DOHH2 (cell line): ENCODE data around the gene TREX2.

ENCODE experiments used
- H3F3A ChIP-seq: fragments of 200-600 bp; sonication (generic), shearing (Covaris generic); 2 replicates; pipeline ENCODE4 v1.6.0; 2016; ENCODE audit warnings: antibody characterized with exemption, mild to moderate bottlenecking; ENCODE audit not compliant: control insufficient read depth, insufficient read depth
- H3K27ac ChIP-seq: fragments of 200-600 bp; sonication (generic); 2 replicates; pipeline ENCODE4 v1.5.1; 2014; ENCODE audit warnings: low read depth, mild to moderate bottlenecking, low read length, moderate library complexity
- H3K27me3 ChIP-seq: fragments of 200-600 bp; sonication (generic); 2 replicates; pipeline ENCODE4 v1.6.1; 2014; ENCODE audit warnings: mild to moderate bottlenecking, low read length, mixed read lengths; ENCODE audit not compliant: control insufficient read depth
- H3K36me3 ChIP-seq: fragments of 200-600 bp; sonication (generic); 2 replicates; pipeline ENCODE4 v1.6.1; 2014; ENCODE audit warnings: mild to moderate bottlenecking, low read length, moderate library complexity, mixed read lengths; ENCODE audit not compliant: control insufficient read depth
- H3K4me1 ChIP-seq: fragments of 200-600 bp; sonication (generic); 2 replicates; pipeline ENCODE4 v1.6.1; 2014; ENCODE audit warnings: mild to moderate bottlenecking, low read length, mixed read lengths; ENCODE audit not compliant: control insufficient read depth
- H3K4me2 ChIP-seq: fragments of 200-600 bp; sonication (generic); 2 replicates; pipeline ENCODE4 v1.6.0; 2014; ENCODE audit warnings: mild to moderate bottlenecking, low read length, moderate library complexity
- H3K4me3 ChIP-seq: fragments of 200-600 bp; sonication (generic); 2 replicates; pipeline ENCODE4 v1.5.1; 2014; ENCODE audit warnings: mild to moderate bottlenecking, low read length, mixed read lengths
- H3K79me2 ChIP-seq: fragments of 200-600 bp; sonication (generic); 2 replicates; pipeline ENCODE4 v1.6.1; 2014; ENCODE audit warnings: mild to moderate bottlenecking, low read length, mixed read lengths; ENCODE audit not compliant: control insufficient read depth
- H3K9me2 ChIP-seq: fragments of 200-600 bp; sonication (generic); replicated peaks from 2 replicates; pipeline ENCODE4 v1.6.1; 2014; ENCODE audit warnings: mild to moderate bottlenecking, low read length, mixed read lengths; ENCODE audit not compliant: control insufficient read depth
- H3K9me3 ChIP-seq: fragments of 200-600 bp; sonication (generic); 2 replicates; pipeline ENCODE4 v1.6.1; 2014; ENCODE audit warnings: antibody characterized with exemption, low read length, mixed read lengths; ENCODE audit not compliant: control insufficient read depth, insufficient read depth
- H4K20me1 ChIP-seq: fragments of 200-600 bp; sonication (generic); 2 replicates; pipeline ENCODE4 v1.6.0; 2014; ENCODE audit warnings: low read depth, mild to moderate bottlenecking, antibody characterized with exemption, low read length, moderate library complexity; ENCODE audit not compliant: control insufficient read depth, insufficient read depth
- EZH2phosphoT487 ChIP-seq: fragments of 200-600 bp; sonication (generic); IDR thresholded peaks from 2 replicates; pipeline ENCODE4 v1.6.1; 2017; ENCODE audit warnings: borderline replicate concordance, mild to moderate bottlenecking, antibody characterized with exemption, low read length, moderate library complexity, mixed read lengths
- TF ChIP-seq, protein P1 (sequence below): fragments of 200-600 bp; sonication (generic); IDR thresholded peaks from one replicate; pipeline ENCODE4 v1.5.1; 2014; ENCODE audit warnings: antibody characterized with exemption, mild to moderate bottlenecking, low read depth, low read length; ENCODE audit not compliant: poor library complexity, severe bottlenecking

Gene TREX2

DNA sequence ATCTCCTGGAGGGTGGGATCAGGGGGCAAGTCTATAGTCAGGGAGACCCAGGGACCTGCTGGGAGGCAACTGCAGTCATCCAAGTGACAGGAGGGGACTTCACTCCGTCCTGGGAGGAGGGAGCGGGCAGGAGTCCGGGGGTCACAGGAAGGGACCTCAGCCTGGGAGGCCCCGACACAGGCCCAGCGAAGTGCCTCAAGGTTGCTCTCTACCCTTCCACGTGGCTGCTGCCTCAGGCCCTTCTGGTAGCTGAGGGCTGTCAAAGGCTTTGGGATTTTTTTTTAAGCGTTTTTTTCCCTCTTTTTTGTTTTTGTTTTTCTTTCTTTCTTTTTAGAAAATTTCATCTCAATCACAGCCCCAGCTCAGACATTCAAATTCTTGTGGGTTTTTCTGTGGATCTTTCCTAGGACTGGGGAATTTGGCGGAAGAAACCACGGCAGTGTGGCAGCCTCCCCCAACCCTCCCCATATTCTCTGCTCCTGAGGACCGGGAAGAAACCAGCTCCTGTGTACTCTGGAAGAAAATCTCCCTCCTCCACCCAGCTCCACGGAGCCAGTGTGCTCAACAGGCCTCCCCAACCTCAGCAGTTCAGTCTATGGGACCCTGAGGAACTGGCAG is 25.9 kb upstream of the TREX2 start:
- no peak overlapping the region for H3K4me2 ChIP-seq
- no peaks in the 10 kb centered on the region for H3K9me3 ChIP-seq
- no peaks in the 10 kb centered on the region for H4K20me1 ChIP-seq
- no peak overlapping the region for H3K27ac ChIP-seq
- peaks cover 10% of the 10 kb centered on the region for H3K36me3 ChIP-seq
- H3K79me2 ChIP-seq: peaks cover 35% of the 10 kb centered on the region
- no peaks in the 10 kb centered on the region for H3K9me2 ChIP-seq
- peaks cover 7% of the 10 kb centered on the region for H3K4me1 ChIP-seq
- no peak overlapping the region for H3K4me3 ChIP-seq
- H3K27me3 ChIP-seq: no peaks in the 10 kb centered on the region
- TF ChIP-seq EZH2phosphoT487: no peak
- TF ChIP-seq, protein P1, sequence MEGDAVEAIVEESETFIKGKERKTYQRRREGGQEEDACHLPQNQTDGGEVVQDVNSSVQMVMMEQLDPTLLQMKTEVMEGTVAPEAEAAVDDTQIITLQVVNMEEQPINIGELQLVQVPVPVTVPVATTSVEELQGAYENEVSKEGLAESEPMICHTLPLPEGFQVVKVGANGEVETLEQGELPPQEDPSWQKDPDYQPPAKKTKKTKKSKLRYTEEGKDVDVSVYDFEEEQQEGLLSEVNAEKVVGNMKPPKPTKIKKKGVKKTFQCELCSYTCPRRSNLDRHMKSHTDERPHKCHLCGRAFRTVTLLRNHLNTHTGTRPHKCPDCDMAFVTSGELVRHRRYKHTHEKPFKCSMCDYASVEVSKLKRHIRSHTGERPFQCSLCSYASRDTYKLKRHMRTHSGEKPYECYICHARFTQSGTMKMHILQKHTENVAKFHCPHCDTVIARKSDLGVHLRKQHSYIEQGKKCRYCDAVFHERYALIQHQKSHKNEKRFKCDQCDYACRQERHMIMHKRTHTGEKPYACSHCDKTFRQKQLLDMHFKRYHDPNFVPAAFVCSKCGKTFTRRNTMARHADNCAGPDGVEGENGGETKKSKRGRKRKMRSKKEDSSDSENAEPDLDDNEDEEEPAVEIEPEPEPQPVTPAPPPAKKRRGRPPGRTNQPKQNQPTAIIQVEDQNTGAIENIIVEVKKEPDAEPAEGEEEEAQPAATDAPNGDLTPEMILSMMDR: no peak
- H3F3A ChIP-seq: no peaks in the 10 kb centered on the region

DNA sequence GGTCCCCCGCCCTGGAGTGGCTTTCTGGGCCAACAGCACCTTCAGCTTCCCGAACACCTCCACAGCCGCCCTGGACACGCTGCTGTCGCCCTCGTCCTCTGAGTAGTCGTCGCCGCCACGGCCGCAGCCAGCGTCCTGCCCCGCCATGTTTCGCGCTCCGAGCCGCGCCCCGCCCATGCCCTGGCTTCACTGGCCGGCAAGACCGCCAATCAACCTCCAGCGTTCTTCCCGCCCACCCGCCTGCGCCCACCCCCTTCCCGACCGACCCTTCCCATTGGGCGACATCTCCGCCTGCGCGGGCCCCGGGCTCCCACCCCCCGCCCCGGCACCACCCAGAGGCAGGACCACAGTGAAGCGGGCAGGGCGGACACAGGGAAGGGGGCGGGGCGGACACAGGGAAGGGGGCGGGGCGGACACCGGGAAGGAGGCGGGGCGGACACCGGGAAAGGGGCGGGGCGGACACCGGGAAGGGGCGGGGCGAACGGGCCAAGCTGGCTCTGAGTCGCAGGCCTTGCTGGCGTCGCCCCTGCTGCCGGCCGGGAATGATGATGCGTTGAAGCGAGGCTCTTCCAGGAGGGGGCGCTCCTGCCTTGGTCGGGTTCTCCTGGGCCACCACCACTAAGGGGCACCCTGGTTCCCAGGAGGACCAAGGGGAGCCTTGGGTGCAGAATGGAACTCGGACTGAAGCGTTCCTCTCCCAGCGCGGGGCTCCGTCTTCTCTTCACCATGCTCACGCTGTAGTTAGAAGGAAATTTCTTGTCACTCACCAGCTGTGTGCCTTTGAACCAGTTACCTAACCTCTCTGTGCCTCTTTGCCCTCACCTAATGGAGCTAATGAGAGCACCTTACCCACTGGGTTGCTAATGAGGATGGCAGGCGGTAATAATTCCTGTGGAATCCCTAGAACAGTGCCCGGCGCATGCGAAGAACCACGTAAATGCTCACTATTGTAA is 24.8 kb upstream of the TREX2 start, which contains the start of gene HAUS7:
TSS of gene HAUS7 (minus strand) at position 166 of the 953 bp plus-strand sequence. CDS start at position 147, 19 bp downstream.
- Histone ChIP-seq H3K79me2 (peaks cover 40% of the 10 kb centered on the region), H3K9me2 (no peaks in the 10 kb centered on the region), H3F3A (no peaks in the 10 kb centered on the region), H3K27me3 (no peaks in the 10 kb centered on the region), H4K20me1 (no peaks in the 10 kb centered on the region), H3K9me3 (no peaks in the 10 kb centered on the region), H3K4me1 (peaks cover 7% of the 10 kb centered on the region), H3K4me2 (peak within 1 kb of the TSS; percentile 74), H3K4me3 (peak within 1 kb of the TSS; percentile 92), H3K27ac (no peak within 1 kb of the TSS), H3K36me3 (peaks cover 10% of the 10 kb centered on the region)
- TF ChIP-seq, protein P1: peak; percentile 76
- TF ChIP-seq EZH2phosphoT487: no peak

DNA sequence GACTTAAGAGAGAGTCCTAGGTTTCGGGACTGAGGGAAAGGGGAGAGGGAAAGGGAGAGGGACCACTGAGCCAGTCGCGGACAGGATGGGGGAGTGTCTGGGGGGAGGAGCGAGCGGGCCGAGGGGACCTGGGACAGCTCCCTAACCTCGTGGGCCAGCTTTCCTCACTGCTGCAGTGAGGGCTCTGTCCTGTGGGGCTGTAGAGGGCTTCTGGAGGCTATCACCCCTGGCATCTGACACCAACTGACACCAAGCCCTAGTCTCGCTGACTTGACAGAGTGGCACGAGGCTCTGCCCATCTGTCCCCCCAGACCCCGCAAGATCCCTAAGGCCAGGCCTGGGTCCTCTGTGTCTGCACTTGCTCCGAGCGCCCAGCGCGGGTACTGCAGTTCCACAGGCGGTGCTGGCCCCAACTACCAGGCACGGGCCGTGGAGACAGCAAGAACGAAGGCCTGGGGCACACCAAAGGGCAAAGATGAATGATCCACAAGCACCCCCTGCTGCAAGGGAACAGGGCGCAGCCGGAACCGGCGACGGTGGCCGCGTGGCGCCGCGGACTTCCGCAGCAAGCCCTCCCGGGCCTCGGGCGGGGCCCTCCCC is 24.1 kb upstream of the TREX2 start:
- Histone ChIP-seq H3K36me3 (peaks cover 10% of the 10 kb centered on the region), H3K79me2 (peaks cover 40% of the 10 kb centered on the region), H3K27me3 (no peaks in the 10 kb centered on the region), H3K9me3 (no peaks in the 10 kb centered on the region), H3K9me2 (no peaks in the 10 kb centered on the region), H3K4me2 (peak overlapping the region; percentile 74), H3K4me1 (peaks cover 7% of the 10 kb centered on the region), H3K4me3 (peak overlapping the region; percentile 92), H3K27ac (no peak overlapping the region), H3F3A (no peaks in the 10 kb centered on the region), H4K20me1 (no peaks in the 10 kb centered on the region)
- TF ChIP-seq, protein P1: no peak
- TF ChIP-seq EZH2phosphoT487: no peak
